ENCODE measurements around the gene OR4D6. TPM values are rescaled to one million over a fixed set of nuclear protein-coding genes. Genes with fewer than 3 reads are reported as not detected.

OR4D6 gene
- not detected in 2 replicates for total RNA-seq

GRCh38 chr11:59456661-59457060, at the start of gene OR4D6:
TSS of gene OR4D6 (plus strand) at chr11:59456961. CDS start at chr11:59456961, 0 bp downstream.
- Histone ChIP-seq H3K27ac (ENCODE audit: low read depth, low read length) (no peak within 1 kb of the TSS), H4K20me1 (ENCODE audit: insufficient read depth, low read length) (no peaks in the 10 kb centered on the region)

GRCh38 chr11:59413646-59414045, 43.1 kb upstream of the OR4D6 start:
- Histone ChIP-seq H2AFZ (ENCODE audit: low read length) (no peak overlapping the region), H3K36me3 (ENCODE audit: insufficient read depth, low read length) (no peaks in the 10 kb centered on the region), H3K4me3 (ENCODE audit: insufficient read depth, low read length) (no peak overlapping the region), H3K27ac (ENCODE audit: low read depth, low read length) (no peak overlapping the region), H3K4me1 (ENCODE audit: insufficient read depth, low read length) (no peaks in the 10 kb centered on the region), H4K20me1 (ENCODE audit: insufficient read depth, low read length) (no peaks in the 10 kb centered on the region), H3K27me3 (ENCODE audit: insufficient read depth, low read length) (no peaks in the 10 kb centered on the region), H3K79me2 (ENCODE audit: insufficient read depth, low read length) (no peaks in the 10 kb centered on the region), H3K9me3 (ENCODE audit: low read depth, low read length) (no peaks in the 10 kb centered on the region), H3K4me2 (ENCODE audit: insufficient read depth, low read length) (no peak overlapping the region)
- no peak for DNase-seq (ENCODE audit: insufficient read length, low spot score, missing footprints)
- TF ChIP-seq CTCF (IDR thresholded peaks at IDR 0.05; ENCODE audit: extremely low read depth, low read depth, low read length): no peak

More at GRCh38 chr11:59456661-59457060, at the start of gene OR4D6:
- TF ChIP-seq CTCF (IDR thresholded peaks at IDR 0.05; ENCODE audit: extremely low read depth, low read depth, low read length): no peak
- Histone ChIP-seq H3K27me3 (ENCODE audit: insufficient read depth, low read length) (no peaks in the 10 kb centered on the region), H3K4me2 (ENCODE audit: insufficient read depth, low read length) (no peak within 1 kb of the TSS), H2AFZ (ENCODE audit: low read length) (no peak within 1 kb of the TSS), H3K36me3 (ENCODE audit: insufficient read depth, low read length) (no peaks in the 10 kb centered on the region), H3K9me3 (ENCODE audit: low read depth, low read length) (no peaks in the 10 kb centered on the region), H3K4me1 (ENCODE audit: insufficient read depth, low read length) (no peaks in the 10 kb centered on the region), H3K79me2 (ENCODE audit: insufficient read depth, low read length) (no peaks in the 10 kb centered on the region), H3K4me3 (ENCODE audit: insufficient read depth, low read length) (no peak within 1 kb of the TSS)
- no peak for DNase-seq (ENCODE audit: insufficient read length, low spot score, missing footprints)

- H3K36me3 ChIP-seq (ENCODE audit: insufficient read depth, low read length): no peaks in the 10 kb centered on the region
Observed at GRCh38 chr11:59415111-59415510, 41.6 kb upstream of the OR4D6 start.

GRCh38 chr11:59416613-59417012, 40.1 kb upstream of the OR4D6 start:
- H3K4me3 ChIP-seq (ENCODE audit: insufficient read depth, low read length): no peak overlapping the region
- H3K36me3 ChIP-seq (ENCODE audit: insufficient read depth, low read length): no peaks in the 10 kb centered on the region
- no peak overlapping the region for H3K4me2 ChIP-seq (ENCODE audit: insufficient read depth, low read length)
- no peaks in the 10 kb centered on the region for H3K79me2 ChIP-seq (ENCODE audit: insufficient read depth, low read length)
- no peak overlapping the region for H2AFZ ChIP-seq (ENCODE audit: low read length)
- DNase-seq (ENCODE audit: insufficient read length, low spot score, missing footprints): no peak
- TF ChIP-seq CTCF (IDR thresholded peaks at IDR 0.05; ENCODE audit: extremely low read depth, low read depth, low read length): no peak
- no peaks in the 10 kb centered on the region for H3K27me3 ChIP-seq (ENCODE audit: insufficient read depth, low read length)
- no peaks in the 10 kb centered on the region for H3K9me3 ChIP-seq (ENCODE audit: low read depth, low read length)
- H3K27ac ChIP-seq (ENCODE audit: low read depth, low read length): no peak overlapping the region
- H4K20me1 ChIP-seq (ENCODE audit: insufficient read depth, low read length): no peaks in the 10 kb centered on the region
- H3K4me1 ChIP-seq (ENCODE audit: insufficient read depth, low read length): no peaks in the 10 kb centered on the region

More at GRCh38 chr11:59415111-59415510, 41.6 kb upstream of the OR4D6 start:
- no peaks in the 10 kb centered on the region for H3K79me2 ChIP-seq (ENCODE audit: insufficient read depth, low read length)
- no peaks in the 10 kb centered on the region for H3K4me1 ChIP-seq (ENCODE audit: insufficient read depth, low read length)
- no peak overlapping the region for H3K4me2 ChIP-seq (ENCODE audit: insufficient read depth, low read length)
- H3K9me3 ChIP-seq (ENCODE audit: low read depth, low read length): no peaks in the 10 kb centered on the region
- no peak overlapping the region for H3K27ac ChIP-seq (ENCODE audit: low read depth, low read length)
- H3K4me3 ChIP-seq (ENCODE audit: insufficient read depth, low read length): no peak overlapping the region
- TF ChIP-seq CTCF (IDR thresholded peaks at IDR 0.05; ENCODE audit: extremely low read depth, low read depth, low read length): no peak
- H2AFZ ChIP-seq (ENCODE audit: low read length): no peak overlapping the region
- no peak for DNase-seq (ENCODE audit: insufficient read length, low spot score, missing footprints)
- H3K27me3 ChIP-seq (ENCODE audit: insufficient read depth, low read length): no peaks in the 10 kb centered on the region
- no peaks in the 10 kb centered on the region for H4K20me1 ChIP-seq (ENCODE audit: insufficient read depth, low read length)
